ENCODE results near the gene MTCH1. TPM values are rescaled to one million over a fixed set of nuclear protein-coding genes. Genes with fewer than 3 reads are reported as not detected.
A peak's percentile ranks its signal among the peaks of the same experiment; 100 is the strongest.

MTCH1 gene, protein sequence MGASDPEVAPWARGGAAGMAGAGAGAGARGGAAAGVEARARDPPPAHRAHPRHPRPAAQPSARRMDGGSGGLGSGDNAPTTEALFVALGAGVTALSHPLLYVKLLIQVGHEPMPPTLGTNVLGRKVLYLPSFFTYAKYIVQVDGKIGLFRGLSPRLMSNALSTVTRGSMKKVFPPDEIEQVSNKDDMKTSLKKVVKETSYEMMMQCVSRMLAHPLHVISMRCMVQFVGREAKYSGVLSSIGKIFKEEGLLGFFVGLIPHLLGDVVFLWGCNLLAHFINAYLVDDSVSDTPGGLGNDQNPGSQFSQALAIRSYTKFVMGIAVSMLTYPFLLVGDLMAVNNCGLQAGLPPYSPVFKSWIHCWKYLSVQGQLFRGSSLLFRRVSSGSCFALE
- 110 TPM for total RNA-seq

- DNase-seq (ENCODE audit: low read depth in 2 of 3, low spot score in 2 of 3): peak; percentile 87 to 92 (median 90)
Measured at GRCh38 chr6:36985808-36986703, at the start of gene MTCH1. Gene MTCH1 (minus strand): TSS chr6:36986196. CDS start chr6:36986173, 23 bp downstream.

GRCh38 chr6:37033819-37034795 lies 48.1 kb upstream of the MTCH1 start:
- no peak for DNase-seq (ENCODE audit: low read depth in 2 of 3, low spot score in 2 of 3)

DNA sequence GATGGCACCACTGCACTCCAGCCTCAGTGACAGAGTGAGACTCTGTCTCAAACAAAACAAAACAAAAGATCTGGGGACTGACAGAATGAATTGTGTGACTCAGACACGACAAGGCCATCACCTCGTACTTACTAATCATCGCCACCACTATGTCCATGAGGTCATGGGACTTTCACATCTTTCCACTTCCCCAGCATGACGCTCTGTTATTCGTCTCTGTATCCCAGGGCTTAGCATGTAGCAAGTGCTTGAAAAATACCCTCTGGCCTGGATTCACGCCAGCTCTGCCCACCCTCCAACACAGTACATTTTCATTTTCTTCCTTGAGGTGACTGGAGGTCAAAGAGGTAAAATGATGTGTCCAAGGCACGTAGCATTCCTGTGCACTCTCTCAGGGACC lies 47.3 kb upstream of the MTCH1 start:
- no peak for DNase-seq (ENCODE audit: low read depth in 2 of 3, low spot score in 2 of 3)

DNA sequence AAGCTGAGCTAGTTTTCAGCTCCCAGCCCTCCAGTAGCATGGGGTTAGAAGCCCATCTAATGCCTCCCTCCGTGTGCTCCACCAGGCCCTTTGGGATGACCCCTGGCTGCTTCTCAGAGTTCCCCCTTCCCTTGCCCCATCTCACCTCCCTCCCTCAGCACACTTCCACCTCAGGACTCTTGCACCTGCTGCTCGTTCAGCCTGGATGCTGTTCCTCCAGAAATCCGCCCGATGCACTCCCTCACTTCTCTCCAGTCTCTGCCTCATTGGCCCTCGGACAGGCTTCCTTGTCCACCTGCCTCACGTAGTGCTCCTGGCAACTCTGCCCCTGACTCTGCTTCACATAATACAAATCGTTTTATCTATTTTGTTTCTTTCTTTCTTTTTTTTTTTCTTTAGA lies 46.2 kb upstream of the MTCH1 start:
- no peak for DNase-seq (ENCODE audit: low read depth in 2 of 3, low spot score in 2 of 3)

DNA sequence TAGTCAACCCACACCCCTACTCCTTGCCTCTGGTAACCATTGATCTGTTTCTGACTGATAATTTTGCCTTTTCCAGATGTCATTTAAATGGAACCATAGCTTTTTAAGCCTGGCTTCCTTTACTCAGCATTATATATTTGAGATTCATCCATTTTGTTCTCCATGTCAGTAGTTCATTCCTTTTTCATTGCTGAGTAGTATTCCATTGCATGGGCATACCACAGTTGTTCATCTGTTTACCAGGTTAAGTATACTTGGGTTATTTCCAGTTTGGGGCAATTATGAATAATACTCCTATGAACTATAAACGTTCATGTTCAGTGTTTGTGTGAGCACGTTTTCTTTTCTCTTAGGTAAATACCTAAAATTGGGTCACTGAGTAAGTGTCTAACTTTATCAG lies 44.6 kb upstream of the MTCH1 start:
- no peak for DNase-seq (ENCODE audit: low read depth in 2 of 3, low spot score in 2 of 3)

GRCh38 chr6:37029249-37029971 lies 43.4 kb upstream of the MTCH1 start:
- DNase-seq (ENCODE audit: low read depth in 2 of 3, low spot score in 2 of 3): peak in 2 of 3 donors; percentile 81 to 86

- no peak for DNase-seq (ENCODE audit: low read depth in 2 of 3, low spot score in 2 of 3)
Measured at GRCh38 chr6:37027811-37028469, 41.9 kb upstream of the MTCH1 start.

GRCh38 chr6:37027036-37027720 lies 41.2 kb upstream of the MTCH1 start:
- DNase-seq (ENCODE audit: low read depth in 2 of 3, low spot score in 2 of 3): no peak

DNA sequence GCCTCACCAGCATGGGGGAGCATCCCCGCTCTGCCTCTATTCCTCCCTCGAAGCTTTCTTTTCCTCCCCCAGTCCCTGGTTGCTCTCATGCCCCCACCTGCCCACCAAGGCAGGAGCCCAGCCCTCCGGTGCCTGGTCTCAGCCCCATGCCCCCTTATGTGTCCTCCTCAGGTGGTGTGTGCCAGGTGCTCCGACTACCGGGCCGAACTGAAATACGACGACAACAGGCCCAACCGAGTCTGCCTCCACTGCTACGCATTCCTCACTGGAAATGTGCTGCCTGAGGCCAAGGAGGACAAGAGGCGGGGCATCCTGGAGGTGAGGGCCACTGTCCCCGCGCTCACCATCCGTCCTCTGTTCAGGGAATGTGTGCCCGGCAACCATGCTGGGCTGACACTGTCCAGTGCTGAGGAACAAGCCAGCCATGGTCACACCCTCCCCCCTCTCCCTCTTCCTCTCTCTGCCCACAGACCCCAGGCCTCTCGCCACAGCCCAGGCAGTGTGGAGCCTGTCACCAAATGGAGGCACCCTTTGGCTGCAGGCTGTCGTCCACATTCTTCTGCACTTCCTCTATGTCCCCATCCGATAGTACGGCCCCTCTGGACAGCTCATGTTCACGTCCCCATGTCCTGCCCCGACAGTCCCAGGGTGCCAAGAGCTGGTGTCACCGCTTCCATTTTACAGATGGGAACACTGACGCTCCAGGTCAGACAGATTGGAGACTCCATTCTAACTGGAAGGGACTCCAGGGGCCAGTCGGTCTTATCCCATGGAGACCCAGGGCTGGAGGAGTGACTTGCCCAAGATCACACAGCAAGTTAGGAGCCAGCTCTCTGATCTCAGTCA lies 39.8 kb upstream of the MTCH1 start:
- DNase-seq (ENCODE audit: low read depth in 2 of 3, low spot score in 2 of 3): no peak

- no peak for DNase-seq (ENCODE audit: low read depth in 2 of 3, low spot score in 2 of 3)
Measured at GRCh38 chr6:37024656-37025337, 38.8 kb upstream of the MTCH1 start.

GRCh38 chr6:37022135-37022863 lies 36.3 kb upstream of the MTCH1 start:
- DNase-seq (ENCODE audit: low read depth in 2 of 3, low spot score in 2 of 3): no peak

GRCh38 chr6:37021356-37022129 lies 35.5 kb upstream of the MTCH1 start:
- DNase-seq (ENCODE audit: low read depth in 2 of 3, low spot score in 2 of 3): peak; percentile 41 to 74 (median 70)

DNA sequence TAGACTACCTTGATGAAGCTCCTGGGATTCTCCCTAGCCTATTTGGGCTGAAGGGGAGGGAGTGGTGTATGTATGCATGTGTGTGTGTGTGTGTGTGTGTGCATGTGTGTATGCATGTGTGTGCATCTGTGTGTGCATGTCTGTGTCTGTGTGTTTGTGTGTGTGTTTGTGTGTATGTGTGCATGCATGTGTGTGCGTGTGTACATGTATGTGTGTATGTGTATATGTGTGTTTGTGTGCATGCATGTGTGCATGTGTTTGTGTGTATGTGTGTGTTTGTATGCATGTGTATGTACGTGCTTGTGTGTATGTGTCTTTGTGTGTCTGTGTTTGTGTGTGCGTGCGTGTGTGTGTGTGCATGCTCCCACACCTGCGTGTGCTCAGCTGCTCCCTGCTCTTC lies 34.8 kb upstream of the MTCH1 start:
- DNase-seq (ENCODE audit: low read depth in 2 of 3, low spot score in 2 of 3): no peak

DNA sequence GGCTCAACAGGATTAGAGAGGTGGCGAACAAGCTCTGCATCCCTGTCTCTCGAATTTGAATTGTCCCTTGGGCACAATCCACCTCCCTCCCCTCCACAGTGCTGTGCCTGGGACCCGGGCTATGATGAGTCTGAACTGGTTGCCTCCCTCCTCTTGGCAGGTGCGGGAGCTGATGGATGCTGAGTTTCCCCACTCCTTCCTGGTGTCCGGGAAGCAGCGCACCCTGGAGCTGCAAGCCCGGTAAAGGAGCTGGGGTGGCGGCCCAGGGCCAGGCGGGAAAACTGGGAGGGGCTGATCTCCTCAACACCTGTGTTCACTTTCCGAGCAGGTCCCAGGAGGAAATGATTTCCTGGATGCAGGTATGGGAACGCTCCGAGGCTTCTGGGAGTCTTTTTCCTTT lies 34.4 kb upstream of the MTCH1 start:
- no peak for DNase-seq (ENCODE audit: low read depth in 2 of 3, low spot score in 2 of 3)

DNA sequence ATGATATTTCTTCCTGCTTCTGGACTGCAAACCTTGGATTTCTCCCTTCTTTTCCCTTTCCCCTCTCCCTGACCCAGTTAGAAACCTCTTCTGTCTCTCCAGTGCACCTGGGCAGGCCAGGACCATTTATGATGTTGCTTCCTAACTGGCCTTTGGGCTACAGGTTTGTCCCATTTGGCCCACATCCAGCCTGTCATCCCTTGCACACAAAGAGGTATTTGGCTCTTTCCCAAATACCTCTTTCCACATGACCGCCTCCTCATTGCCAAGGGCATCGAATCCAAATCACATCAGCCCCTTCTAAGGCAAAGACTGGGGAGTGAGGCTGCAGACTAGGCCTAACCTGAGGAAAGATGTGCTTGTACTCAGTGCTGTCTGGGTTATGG lies 33.1 kb upstream of the MTCH1 start:
- DNase-seq (ENCODE audit: low read depth in 2 of 3, low spot score in 2 of 3): no peak
